ENCODE measurements around the gene AGBL1.

DNA sequence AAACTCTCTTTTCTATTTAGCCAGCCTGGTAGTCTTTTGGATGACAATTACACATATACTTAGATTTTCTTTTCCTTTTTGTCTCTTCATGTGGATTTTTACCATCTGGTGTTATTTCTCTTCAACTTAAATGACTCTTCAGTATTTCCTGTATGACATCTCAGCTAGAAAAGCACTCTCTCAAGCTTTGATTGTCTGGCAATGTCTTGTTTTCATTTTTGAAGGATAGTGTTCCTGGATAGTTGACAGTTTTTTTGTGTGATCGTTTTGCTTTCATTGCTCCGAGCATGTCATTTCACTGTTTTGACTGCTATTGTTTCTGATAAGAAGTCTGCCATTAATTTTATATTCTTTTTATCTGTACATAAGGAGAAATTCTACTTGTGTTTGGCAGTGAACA, 766.4 kb downstream of the AGBL1 start:
- TF ChIP-seq CTCF (IDR thresholded peaks at IDR 0.05) (no peak), POLR2A (IDR thresholded peaks at IDR 0.05) (no peak), EP300 (IDR thresholded peaks at IDR 0.05) (no peak)
